Left renal pelvis (tissue), 4 donors: ENCODE results near the gene SENP8. TPM values are rescaled to one million over a fixed set of nuclear protein-coding genes. Genes with fewer than 3 reads are reported as not detected.

Source experiments
- DNase-seq, 4 donors: peaks; one replicate each; pipeline ENCODE4 v3.0.0-alpha.2; 2013; ENCODE audit warnings: low read depth in 4 of 4, low spot score in 3 of 4
- polyA plus RNA-seq, 4 donors: library from polyadenylated mRNA; unstranded; fragments of 120-200 nt; gene quantifications; one replicate each; pipeline ENCODE4 v1.2.1, GENCODE V29; 2013; ENCODE audit not compliant: insufficient read length in 4 of 4

The SENP8 gene
- polyA plus RNA-seq, 4 donors: 3.5 to 8.8 (median 6.8) TPM

- DNase-seq: no peak
These were observed 55.8 kb downstream of the SENP8 start for GRCh38 chr15:72173864-72174550.

DNA sequence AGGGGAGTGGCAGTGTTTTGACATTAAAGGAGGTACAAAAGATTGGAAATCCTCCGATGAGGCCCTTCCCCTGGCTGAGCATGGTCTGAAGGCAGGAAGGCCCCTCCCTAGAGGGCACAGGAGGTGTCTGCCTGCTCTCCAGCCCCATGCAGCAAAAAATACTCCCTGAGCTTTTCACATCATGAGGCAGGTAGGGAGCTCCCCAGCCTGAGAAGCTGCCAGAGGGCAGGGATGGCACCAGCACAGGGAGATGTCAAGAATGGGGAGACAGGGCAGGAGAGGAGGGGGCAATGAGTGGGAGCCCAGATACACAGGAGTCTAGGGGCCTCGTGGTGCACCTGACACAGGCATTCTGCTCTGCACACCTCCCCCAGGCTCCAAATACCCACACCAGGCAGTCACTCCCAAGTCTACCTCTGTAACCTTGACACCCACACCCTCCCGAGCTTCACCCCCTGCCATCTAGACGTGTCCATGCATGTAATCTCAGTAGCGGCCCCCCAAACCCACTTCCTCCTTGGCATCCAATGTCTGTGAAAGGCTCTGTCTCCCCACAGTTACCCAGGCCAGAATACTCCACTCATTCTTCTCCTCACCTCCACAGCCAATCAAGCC, 56.5 kb downstream of the SENP8 start:
- DNase-seq: no peak

- DNase-seq: no peak
These were observed 57.2 kb downstream of the SENP8 start for GRCh38 chr15:72175186-72176044.

DNA sequence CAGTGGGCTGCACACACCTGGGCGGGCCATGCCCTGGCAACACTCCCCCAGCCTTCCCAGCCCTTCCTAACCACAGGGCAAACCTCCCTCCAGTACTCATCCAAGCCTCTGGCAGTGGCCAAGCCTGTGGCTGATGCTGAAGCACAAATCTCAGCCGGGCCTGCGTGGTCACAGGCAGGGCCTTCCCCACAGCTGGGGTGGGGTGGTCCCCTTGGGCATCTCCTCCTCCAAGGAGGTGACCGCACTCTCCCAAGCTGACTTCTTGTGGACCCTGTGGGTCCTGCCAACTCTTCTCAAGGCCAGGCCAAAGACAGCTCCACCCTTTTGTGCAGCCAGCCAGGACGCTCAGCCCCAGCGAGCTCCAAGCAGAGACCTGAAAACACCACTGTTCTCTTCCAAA, 58.0 kb downstream of the SENP8 start:
- no peak for DNase-seq

- DNase-seq: no peak
These were observed 58.5 kb downstream of the SENP8 start for GRCh38 chr15:72176743-72177142.

DNA sequence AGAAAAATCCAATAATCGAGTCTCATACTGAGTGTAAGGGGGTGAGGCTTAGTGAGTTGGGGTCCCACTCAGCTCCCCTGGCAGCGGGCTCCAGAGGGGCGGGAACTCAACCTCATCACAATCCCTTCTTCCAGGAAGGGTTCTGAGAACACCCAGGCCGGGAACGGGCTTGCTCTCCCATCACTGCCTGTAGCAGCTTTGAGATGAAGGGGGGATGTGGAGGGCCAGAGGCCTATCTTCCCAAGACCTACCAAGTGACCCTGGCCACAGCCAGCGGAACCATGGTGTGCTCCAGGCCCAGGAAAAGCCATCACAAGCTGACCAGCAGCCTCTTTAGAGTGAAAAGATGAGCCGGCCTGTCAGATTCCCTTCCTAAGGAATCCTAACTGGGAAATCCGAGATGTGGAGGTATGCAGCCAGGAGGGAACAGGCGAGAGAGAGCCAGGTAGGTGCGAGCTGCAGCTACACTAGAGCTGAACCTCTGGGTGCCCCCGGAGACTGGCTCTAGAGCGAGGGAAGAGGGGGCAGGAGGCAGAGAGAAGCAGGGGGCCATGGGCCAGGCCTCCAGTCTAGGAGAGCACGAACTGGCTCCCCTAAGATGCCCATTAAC, 60.9 kb downstream of the SENP8 start:
- no peak for DNase-seq

DNA sequence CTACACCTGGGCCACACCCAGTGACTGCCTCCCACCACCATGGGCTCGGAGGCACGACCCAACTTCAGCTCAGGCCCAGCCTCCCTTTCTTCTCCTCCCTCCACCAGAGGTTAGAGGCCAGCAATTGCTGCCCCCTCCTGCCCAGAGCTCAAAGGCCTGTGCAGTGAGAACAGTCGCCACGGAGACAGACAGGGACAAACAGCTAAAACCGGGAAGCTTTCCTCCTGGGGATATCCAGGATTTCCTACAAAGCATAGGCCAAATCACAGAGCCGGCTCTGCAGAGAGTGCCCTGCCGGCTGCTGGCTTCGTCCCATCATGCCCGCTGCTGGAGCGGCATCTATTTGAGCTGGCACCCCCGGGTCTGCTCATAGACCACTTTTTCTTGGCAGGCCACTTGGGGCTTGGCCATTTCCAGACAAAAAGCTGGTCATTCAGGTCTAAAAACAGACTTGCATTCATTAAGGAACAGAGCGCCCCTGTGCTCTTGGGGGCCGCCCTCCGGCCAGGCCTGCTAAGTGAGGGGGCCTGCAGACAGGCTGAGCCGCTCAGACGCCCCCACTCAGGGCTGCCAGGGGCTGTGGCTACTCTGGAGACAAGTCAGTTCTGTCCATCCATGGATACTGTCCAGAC, 61.9 kb downstream of the SENP8 start:
- DNase-seq: no peak

DNA sequence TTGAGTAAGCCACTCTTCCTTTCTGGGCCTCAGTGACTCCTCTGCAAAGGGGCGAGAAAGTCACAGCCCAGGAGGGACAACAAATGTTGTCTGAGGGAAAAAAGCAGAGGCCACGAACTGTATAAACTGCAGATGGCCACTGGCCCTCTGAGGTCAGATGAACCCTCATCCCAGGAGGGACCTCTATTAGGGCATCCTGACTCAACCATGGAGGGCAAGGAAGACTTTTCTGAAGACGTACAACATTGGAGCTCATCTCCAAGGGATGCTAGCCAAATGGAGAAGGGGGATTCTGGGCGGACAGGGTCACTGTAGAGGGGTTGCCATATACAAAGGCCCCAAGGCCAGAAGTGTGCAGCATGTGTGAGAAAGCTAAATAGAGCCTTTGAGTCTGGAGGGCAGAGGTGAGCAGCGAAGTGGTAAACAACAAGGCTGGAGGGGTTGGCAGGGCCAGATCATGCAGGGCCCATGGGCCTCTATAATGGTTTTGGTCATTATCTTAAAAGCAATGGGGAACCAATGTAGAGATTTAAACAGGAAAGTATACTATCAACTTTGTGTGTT, 62.6 kb downstream of the SENP8 start:
- DNase-seq: no peak

- DNase-seq: no peak
These were observed 64.0 kb downstream of the SENP8 start for GRCh38 chr15:72182244-72182643.

DNA sequence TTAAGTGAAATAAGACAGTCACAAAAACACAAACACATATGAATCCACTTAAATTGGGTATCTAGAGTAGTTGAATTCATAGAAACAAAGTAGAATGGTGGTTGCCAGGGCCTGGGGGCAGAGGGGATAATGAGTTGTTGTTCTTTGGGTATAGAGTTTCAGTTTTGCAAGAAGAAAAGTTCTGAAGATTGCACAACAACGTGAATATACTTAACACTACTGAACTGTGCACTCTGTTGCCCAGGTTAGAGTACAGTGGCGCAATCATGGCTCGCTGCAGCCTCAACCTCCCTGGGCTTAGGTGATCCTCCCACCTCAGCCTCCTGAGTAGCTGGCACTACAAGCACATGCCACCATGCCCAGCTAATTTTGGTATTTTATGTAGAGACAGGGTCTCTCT, 64.5 kb downstream of the SENP8 start:
- no peak for DNase-seq

- DNase-seq: no peak
These were observed 65.6 kb downstream of the SENP8 start for GRCh38 chr15:72183781-72184164.

- no peak for DNase-seq
These were observed 66.1 kb downstream of the SENP8 start for GRCh38 chr15:72184165-72184811.

DNA sequence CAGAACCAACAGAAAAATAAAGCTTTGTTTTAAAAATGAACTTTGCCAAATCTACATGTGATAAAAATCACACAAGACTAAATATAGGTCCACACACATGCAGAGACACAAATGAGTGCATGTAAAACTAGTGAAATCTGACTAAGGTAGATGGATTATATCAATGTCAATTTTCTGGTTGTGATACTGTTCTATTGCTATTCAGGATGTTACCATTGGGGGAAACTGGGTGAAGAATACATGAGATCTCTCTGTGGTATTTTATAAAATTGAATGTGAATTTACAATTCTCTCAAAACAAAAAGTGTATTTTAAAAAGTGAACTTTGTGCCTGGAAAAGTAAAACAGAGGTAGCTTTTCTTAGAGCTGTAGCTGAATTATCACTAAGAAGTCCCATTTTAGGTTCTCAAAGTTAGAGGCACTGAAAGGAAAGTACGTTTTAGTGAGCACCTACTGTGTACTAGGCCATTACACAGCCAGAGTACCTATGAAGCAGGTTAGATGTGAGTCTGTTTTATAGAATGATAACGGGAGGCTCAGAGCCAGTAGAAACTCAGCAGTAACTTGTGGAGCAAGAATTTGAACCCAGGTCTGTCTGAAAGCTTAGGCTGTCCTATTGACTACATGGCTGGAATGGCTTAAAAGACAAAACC, 71.2 kb downstream of the SENP8 start:
- no peak for DNase-seq

DNA sequence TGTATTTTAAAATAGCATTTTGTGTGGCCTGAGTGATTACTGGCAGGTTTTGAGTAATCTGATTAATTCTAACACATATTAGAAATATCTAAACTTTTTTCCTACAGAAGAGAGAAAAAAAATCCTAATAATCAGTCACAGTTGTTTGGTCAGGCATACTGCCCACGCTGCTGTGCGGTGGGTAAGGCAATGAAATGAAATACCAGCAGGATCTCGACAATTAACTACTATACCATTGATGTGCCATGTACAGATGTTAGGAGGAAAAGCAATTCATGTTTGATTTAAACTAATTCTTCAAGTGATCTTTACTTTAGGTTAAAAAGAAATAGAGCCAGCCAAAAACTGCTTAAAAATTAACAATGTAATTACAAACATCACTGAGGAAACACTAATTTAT, 74.2 kb downstream of the SENP8 start:
- DNase-seq: no peak

Other genes starting within 250 kb of the SENP8 start
- 10 to 100 TPM; 29.7 to 39.2 (median 34.3) TPM for gene MYO9A, start 253 bp upstream of the SENP8 start, polyA plus RNA-seq
- gene GRAMD2A, start 79.4 kb downstream of the SENP8 start, polyA plus RNA-seq: 10 to 100 TPM in 1 of 4 donors, 1 to 10 TPM in 2, under 1 TPM in 1; 0.23 to 11.0 (median 7.2) TPM
- gene PKM, start 112.8 kb downstream of the SENP8 start, polyA plus RNA-seq: 100 to 1,000 TPM; 320 to 718 (median 630) TPM
- gene PARP6, start 154.2 kb downstream of the SENP8 start, polyA plus RNA-seq: 100 to 1,000 TPM in 1 of 4 donors, 10 to 100 TPM in 3; 95.7 to 148 (median 97.9) TPM
- 1 to 10 TPM; 2.1 to 5.6 (median 4.2) TPM for gene CELF6, start 201.8 kb downstream of the SENP8 start, polyA plus RNA-seq